Measurements from ENCODE around the gene CAPN14.

CAPN14 gene

GRCh38 chr2:31228717-31229116 is 11.4 kb upstream of the CAPN14 start:
- Histone ChIP-seq H3K27ac (no peak overlapping the region), H3K9me3 (no peaks in the 10 kb centered on the region), H3K27me3 (peaks cover 1% of the 10 kb centered on the region), H3K4me1 (ENCODE audit: control insufficient read depth in 1 of 2, insufficient read depth in 1 of 2, low read depth in 1 of 2, low read length in 1 of 2) (peaks cover 5 to 7% of the 10 kb centered on the region in 2 experiments), H3K36me3 (no peaks in the 10 kb centered on the region), H3K4me3 (ENCODE audit: low read depth in 1 of 2, low read length in 1 of 2) (no peak overlapping the region)
- no peak for TF ChIP-seq CTCF (IDR thresholded peaks at IDR 0.05)

GRCh38 chr2:31227711-31228125 is 10.4 kb upstream of the CAPN14 start:
- H3K27ac ChIP-seq, result no peak overlapping the region
- H3K27me3 ChIP-seq, result no peaks in the 10 kb centered on the region
- H3K4me3 ChIP-seq (ENCODE audit: low read depth in 1 of 2, low read length in 1 of 2), result no peak overlapping the region
- no peaks in the 10 kb centered on the region for H3K36me3 ChIP-seq
- peaks cover 0 to 5% of the 10 kb centered on the region in 2 experiments for H3K4me1 ChIP-seq (ENCODE audit: control insufficient read depth in 1 of 2, insufficient read depth in 1 of 2, low read depth in 1 of 2, low read length in 1 of 2)
- H3K9me3 ChIP-seq, result no peaks in the 10 kb centered on the region
- no peak for TF ChIP-seq CTCF (IDR thresholded peaks at IDR 0.05)

- H3K27me3 ChIP-seq, result no peaks in the 10 kb centered on the region
- H3K36me3 ChIP-seq, result no peaks in the 10 kb centered on the region
- no peak overlapping the region for H3K27ac ChIP-seq
- H3K9me3 ChIP-seq, result no peaks in the 10 kb centered on the region
- TF ChIP-seq CTCF (IDR thresholded peaks at IDR 0.05), result no peak
- H3K4me1 ChIP-seq (ENCODE audit: control insufficient read depth in 1 of 2, insufficient read depth in 1 of 2, low read depth in 1 of 2, low read length in 1 of 2), result peaks cover under 1 to 5% of the 10 kb centered on the region in 2 experiments
- no peak overlapping the region for H3K4me3 ChIP-seq (ENCODE audit: low read depth in 1 of 2, low read length in 1 of 2)
Measured at GRCh38 chr2:31227110-31227509, 9.8 kb upstream of the CAPN14 start.

GRCh38 chr2:31226266-31226665 is 9.0 kb upstream of the CAPN14 start:
- no peaks in the 10 kb centered on the region for H3K27me3 ChIP-seq
- H3K9me3 ChIP-seq, result no peaks in the 10 kb centered on the region
- H3K4me3 ChIP-seq (ENCODE audit: low read depth in 1 of 2, low read length in 1 of 2), result no peak overlapping the region
- peaks cover 9% of the 10 kb centered on the region in 2 experiments for H3K4me1 ChIP-seq (ENCODE audit: control insufficient read depth in 1 of 2, insufficient read depth in 1 of 2, low read depth in 1 of 2, low read length in 1 of 2)
- TF ChIP-seq CTCF (IDR thresholded peaks at IDR 0.05), result no peak
- H3K27ac ChIP-seq, result no peak overlapping the region
- no peaks in the 10 kb centered on the region for H3K36me3 ChIP-seq

GRCh38 chr2:31223749-31224148 is 6.4 kb upstream of the CAPN14 start:
- TF ChIP-seq CTCF (IDR thresholded peaks at IDR 0.05), result no peak
- Histone ChIP-seq H3K4me1 (ENCODE audit: control insufficient read depth in 1 of 2, insufficient read depth in 1 of 2, low read depth in 1 of 2, low read length in 1 of 2) (peaks cover 10 to 18% of the 10 kb centered on the region in 2 experiments), H3K36me3 (no peaks in the 10 kb centered on the region), H3K9me3 (no peaks in the 10 kb centered on the region), H3K27me3 (no peaks in the 10 kb centered on the region), H3K27ac (no peak overlapping the region), H3K4me3 (ENCODE audit: low read depth in 1 of 2, low read length in 1 of 2) (no peak overlapping the region)

GRCh38 chr2:31223026-31223425 is 5.7 kb upstream of the CAPN14 start:
- Histone ChIP-seq H3K4me3 (ENCODE audit: low read depth in 1 of 2, low read length in 1 of 2) (no peak overlapping the region), H3K4me1 (ENCODE audit: control insufficient read depth in 1 of 2, insufficient read depth in 1 of 2, low read depth in 1 of 2, low read length in 1 of 2) (peaks cover 10 to 18% of the 10 kb centered on the region in 2 experiments), H3K36me3 (no peaks in the 10 kb centered on the region), H3K27me3 (no peaks in the 10 kb centered on the region), H3K27ac (no peak overlapping the region), H3K9me3 (no peaks in the 10 kb centered on the region)
- no peak for TF ChIP-seq CTCF (IDR thresholded peaks at IDR 0.05)
